Activated T-helper 2 cell treated with anti-CD3 and anti-CD28 coated beads, Interferon-gamma antibody, Interleukin-2, Interleukin-4, amounts not matched to agents 10 μg/mL and 5 μg/mL and 100 μg/mL, durations not matched to agents 14 hours and 24 hours and 36 hours (primary cell): Measurements from ENCODE around the gene ASB13. TPM values are rescaled to one million over a fixed set of nuclear protein-coding genes. Genes with fewer than 3 reads are reported as not detected.
"Not testable (repeated sequence)": the region's sequence is repeated elsewhere in the genome, so short reads cannot be mapped to it uniquely, and the experiment has no call there.

Experiments
- DNase-seq: peaks from one replicate; pipeline ENCODE4 v3.0.0; 2021; ENCODE audit warnings: low spot score
- H3K27ac Mint-ChIP-seq: one replicate; pipeline ENCODE4 v1.8.0; 2021; ENCODE audit warnings: mixed read lengths
- H3K27me3 Mint-ChIP-seq: one replicate; pipeline ENCODE4 v1.8.0; 2021; ENCODE audit warnings: low read depth, mixed read lengths
- H3K36me3 Mint-ChIP-seq: one replicate; pipeline ENCODE4 v1.8.0; 2021; ENCODE audit warnings: low read depth, mixed read lengths
- H3K4me1 Mint-ChIP-seq: one replicate; pipeline ENCODE4 v1.8.0; 2021; ENCODE audit warnings: low read depth, mixed read lengths
- H3K4me3 Mint-ChIP-seq: one replicate; pipeline ENCODE4 v1.8.0; 2021; ENCODE audit warnings: low read depth, mild to moderate bottlenecking, moderate library complexity, mixed read lengths
- H3K9me3 Mint-ChIP-seq: one replicate; pipeline ENCODE4 v1.8.0; 2021; ENCODE audit warnings: mixed read lengths
- intact Hi-C: fragments of 100-400 bp; cut with micrococcal nuclease; formaldehyde crosslinking; loops from one replicate; pipeline ENCODE4 v1.15.1; 2023
- total RNA-seq: library from RNA; stranded (reverse); gene quantifications from 2 replicates; pipeline ENCODE4 v1.2.3, GENCODE V29; 2022

Gene ASB13
- total RNA-seq, 1 donor from 2014 or later: 15.2 TPM

- intact Hi-C loops: loop anchor here (1.0 to 10.0 kb wide), 4 partner anchors 74 to 808 kb away; no protein-coding TSS in a partner anchor
- Mint-ChIP-seq H3K4me1 (peaks cover 8% of the 10 kb centered on the region), H3K36me3 (no peaks in the 10 kb centered on the region)
Observed at GRCh38 chr10:5623081-5623748, 43.2 kb downstream of the ASB13 start.

DNA sequence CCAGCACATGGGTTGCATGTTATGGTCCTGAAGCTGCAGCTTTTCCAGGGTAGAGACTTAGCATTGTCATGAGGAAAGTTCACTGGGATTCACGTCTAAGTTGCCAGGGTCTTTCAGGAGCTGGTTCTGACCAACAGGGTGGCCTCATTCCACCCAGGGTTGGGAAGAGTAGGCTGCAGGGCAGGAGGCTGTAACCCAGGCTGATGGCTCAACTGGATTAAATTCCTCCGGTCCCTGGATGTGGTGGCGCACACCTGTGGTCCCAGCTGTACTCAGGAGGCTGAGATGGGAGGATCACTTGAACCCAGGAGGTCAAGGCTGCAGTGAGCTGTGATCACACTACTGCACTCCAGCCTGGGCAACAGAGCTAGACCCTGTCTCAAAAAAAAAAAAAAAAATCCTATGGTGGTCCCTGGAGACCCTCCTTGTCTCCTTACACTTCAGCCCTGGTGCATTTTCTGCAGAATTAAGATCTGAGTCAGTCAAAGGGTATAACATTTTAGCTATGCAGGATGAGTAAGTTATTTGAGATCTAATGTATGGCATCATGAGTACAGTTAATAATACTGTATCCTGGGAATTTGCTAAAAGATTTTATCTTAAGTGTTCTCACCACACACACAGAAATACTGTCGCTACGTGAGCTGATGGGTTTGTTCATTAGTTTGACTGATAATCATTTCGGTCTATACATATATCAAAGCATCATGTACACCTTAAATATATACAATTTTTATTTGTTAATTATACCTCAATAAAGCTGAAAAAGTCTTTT, 44.0 kb downstream of the ASB13 start:
- intact Hi-C loops: loop anchor here (2.0 to 10.0 kb wide), 3 partner anchors 74 to 808 kb away; no protein-coding TSS in a partner anchor
- H3K36me3 Mint-ChIP-seq: no peaks in the 10 kb centered on the region
- H3K4me1 Mint-ChIP-seq: peaks cover 6% of the 10 kb centered on the region
- no peak overlapping the region for H3K27ac Mint-ChIP-seq
- DNase-seq: no peak
- peaks cover 4% of the 10 kb centered on the region for H3K27me3 Mint-ChIP-seq
- H3K4me3 Mint-ChIP-seq: no peak overlapping the region
- H3K9me3 Mint-ChIP-seq: no peaks in the 10 kb centered on the region

More at GRCh38 chr10:5623081-5623748, 43.2 kb downstream of the ASB13 start:
- DNase-seq: peak; percentile 73
- Mint-ChIP-seq H3K27me3 (peaks cover 2% of the 10 kb centered on the region), H3K9me3 (no peaks in the 10 kb centered on the region), H3K4me3 (no peak overlapping the region), H3K27ac (no peak overlapping the region)

DNA sequence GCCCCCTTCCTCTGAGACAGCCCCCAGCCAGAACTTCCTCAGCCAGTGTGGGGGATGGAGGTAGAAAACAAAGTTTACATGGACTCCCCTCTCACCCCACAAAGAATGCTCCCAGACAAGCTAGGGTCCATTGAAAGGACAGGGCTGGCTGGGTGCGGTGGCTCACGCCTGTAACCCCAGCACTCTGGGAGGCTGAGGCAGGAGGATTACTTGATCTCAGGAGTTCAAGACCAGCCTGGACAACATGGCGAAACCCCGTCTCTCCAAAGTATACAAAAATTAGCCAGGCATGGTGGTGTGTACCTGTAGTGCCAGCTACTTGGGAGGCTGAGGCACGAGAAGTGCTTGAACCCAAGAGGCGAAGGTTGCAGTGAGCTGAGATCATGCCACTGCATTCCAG, 45.0 kb downstream of the ASB13 start:
- not testable (repeated sequence) for H3K36me3 Mint-ChIP-seq, H3K9me3 Mint-ChIP-seq, DNase-seq, H3K27ac Mint-ChIP-seq, H3K27me3 Mint-ChIP-seq, H3K4me1 Mint-ChIP-seq, H3K4me3 Mint-ChIP-seq
- intact Hi-C loops: loop anchor here (10.0 kb wide), 2 partner anchors 777 to 807 kb away; no protein-coding TSS in a partner anchor

GRCh38 chr10:5620966-5621365, 45.4 kb downstream of the ASB13 start:
- no peaks in the 10 kb centered on the region for H3K9me3 Mint-ChIP-seq
- H3K27me3 Mint-ChIP-seq: peaks cover 4% of the 10 kb centered on the region
- H3K4me1 Mint-ChIP-seq: peaks cover 3% of the 10 kb centered on the region
- intact Hi-C loops: loop anchor here (10.0 kb wide), 2 partner anchors 776 to 806 kb away; no protein-coding TSS in a partner anchor
- no peak overlapping the region for H3K27ac Mint-ChIP-seq
- H3K36me3 Mint-ChIP-seq: no peaks in the 10 kb centered on the region
- no peak for DNase-seq
- no peak overlapping the region for H3K4me3 Mint-ChIP-seq

DNA sequence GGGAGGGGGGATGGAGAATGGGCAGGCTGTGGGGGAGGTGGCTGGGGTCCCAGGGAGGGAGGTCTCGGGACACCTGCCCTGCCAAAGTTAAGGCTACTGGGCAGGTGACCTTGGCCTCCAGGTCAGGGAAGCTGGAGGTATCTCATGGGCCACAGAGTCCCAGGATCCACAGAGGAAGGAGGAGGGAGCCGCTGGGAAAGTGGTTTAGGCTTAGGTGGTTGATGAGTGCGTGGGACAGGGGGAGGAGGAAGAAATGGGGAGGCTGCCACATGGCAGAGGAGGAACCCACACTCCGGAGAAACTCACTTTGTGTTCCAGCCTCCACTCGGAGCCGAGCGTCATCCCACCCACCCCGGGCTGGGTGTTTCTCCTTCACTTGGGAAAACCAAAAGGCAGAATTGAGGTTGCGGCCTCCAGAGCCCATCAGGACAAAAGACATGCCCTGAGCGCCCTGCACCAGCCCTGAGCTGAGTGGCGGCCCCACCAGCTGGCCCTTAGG, 46.1 kb downstream of the ASB13 start:
- DNase-seq: no peak
- no peak overlapping the region for H3K4me3 Mint-ChIP-seq
- H3K27ac Mint-ChIP-seq: no peak overlapping the region
- H3K4me1 Mint-ChIP-seq: peaks cover 3% of the 10 kb centered on the region
- H3K27me3 Mint-ChIP-seq: peaks cover 4% of the 10 kb centered on the region
- H3K9me3 Mint-ChIP-seq: no peaks in the 10 kb centered on the region
- no peaks in the 10 kb centered on the region for H3K36me3 Mint-ChIP-seq
- intact Hi-C loops: loop anchor here (10.0 kb wide), 2 partner anchors 775 to 805 kb away; no protein-coding TSS in a partner anchor

DNA sequence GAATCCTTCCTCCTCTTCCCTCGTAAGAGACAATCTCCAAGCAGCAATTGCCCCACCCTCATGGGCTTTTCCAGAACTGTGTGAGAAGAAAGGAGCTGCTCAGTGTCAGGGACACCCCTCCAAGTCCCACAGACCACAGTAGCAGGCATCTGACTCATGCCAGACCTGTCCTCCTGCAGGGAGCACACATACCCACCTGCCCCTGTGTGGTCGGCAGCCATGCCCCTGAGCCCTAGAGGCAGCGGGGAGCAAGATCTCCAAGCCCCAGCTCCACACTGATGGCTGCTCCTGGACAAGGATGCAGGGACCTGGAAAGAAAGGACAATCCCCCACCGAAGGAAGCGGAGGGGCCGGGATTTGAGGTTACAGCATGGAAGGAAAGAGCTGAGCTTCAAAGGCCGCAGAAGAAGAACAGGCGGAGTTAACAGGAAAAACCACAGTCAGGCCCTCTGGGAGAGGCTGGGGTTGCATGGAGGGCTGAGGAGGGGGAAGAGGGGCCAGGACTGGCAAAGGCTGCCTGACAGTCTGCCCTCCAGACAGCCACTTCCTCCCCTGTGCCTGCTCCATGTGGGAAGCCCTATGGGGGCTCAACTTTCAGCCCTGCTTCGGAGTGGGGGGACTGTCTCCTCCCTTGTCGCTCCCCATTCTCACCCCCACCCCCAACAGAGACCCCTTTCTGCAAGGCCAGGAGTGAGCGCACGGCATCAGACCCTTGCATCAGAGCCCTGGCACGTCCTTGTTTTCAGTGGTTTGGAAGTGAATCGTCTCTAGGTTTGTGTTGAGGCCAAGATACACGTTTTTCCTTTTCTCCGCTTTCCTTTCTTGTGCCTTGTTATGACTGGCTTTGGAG, 46.8 kb downstream of the ASB13 start:
- DNase-seq: no peak
- peaks cover 5% of the 10 kb centered on the region for H3K27me3 Mint-ChIP-seq
- peaks cover 3% of the 10 kb centered on the region for H3K4me1 Mint-ChIP-seq
- no peaks in the 10 kb centered on the region for H3K36me3 Mint-ChIP-seq
- no peaks in the 10 kb centered on the region for H3K9me3 Mint-ChIP-seq
- intact Hi-C loops: loop anchor here (10.0 kb wide), 2 partner anchors 775 to 805 kb away; no protein-coding TSS in a partner anchor
- H3K4me3 Mint-ChIP-seq: no peak overlapping the region
- H3K27ac Mint-ChIP-seq: no peak overlapping the region

GRCh38 chr10:5618829-5619228, 47.6 kb downstream of the ASB13 start:
- Mint-ChIP-seq H3K4me1 (peaks cover 3% of the 10 kb centered on the region), H3K27me3 (peaks cover 5% of the 10 kb centered on the region), H3K4me3 (no peak overlapping the region), H3K27ac (no peak overlapping the region), H3K36me3 (no peaks in the 10 kb centered on the region), H3K9me3 (no peaks in the 10 kb centered on the region)
- no peak for DNase-seq
- intact Hi-C loops: no loop called here

DNA sequence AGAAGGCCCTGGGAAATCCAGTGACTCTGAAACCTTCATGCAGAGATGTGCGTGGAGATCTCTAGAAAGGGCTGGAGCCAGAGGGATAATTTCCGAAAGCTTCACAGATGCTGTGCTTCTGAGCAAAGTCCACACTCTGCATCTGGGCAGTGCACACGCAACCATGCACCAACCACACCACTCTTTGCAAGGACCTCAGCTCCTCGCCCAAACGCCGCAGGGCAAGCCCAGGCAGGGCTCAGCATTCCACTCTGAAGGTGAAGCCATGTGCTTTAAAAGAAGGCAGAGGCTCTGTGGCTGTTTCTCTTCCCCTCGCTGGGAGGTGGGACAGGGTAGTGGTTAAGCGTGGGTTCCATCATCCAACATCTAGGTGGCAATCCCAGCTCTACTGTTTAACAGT, 48.4 kb downstream of the ASB13 start:
- Mint-ChIP-seq H3K27me3 (peaks cover 5% of the 10 kb centered on the region), H3K9me3 (no peaks in the 10 kb centered on the region), H3K4me1 (peaks cover under 1% of the 10 kb centered on the region), H3K36me3 (no peaks in the 10 kb centered on the region), H3K4me3 (no peak overlapping the region), H3K27ac (no peak overlapping the region)
- intact Hi-C loops: no loop called here
- DNase-seq: no peak

GRCh38 chr10:5617521-5617920, 48.9 kb downstream of the ASB13 start:
- no peak overlapping the region for H3K27ac Mint-ChIP-seq
- DNase-seq: no peak
- H3K36me3 Mint-ChIP-seq: no peaks in the 10 kb centered on the region
- H3K4me3 Mint-ChIP-seq: no peak overlapping the region
- H3K9me3 Mint-ChIP-seq: no peaks in the 10 kb centered on the region
- intact Hi-C loops: no loop called here
- H3K27me3 Mint-ChIP-seq: peaks cover 5% of the 10 kb centered on the region
- no peaks in the 10 kb centered on the region for H3K4me1 Mint-ChIP-seq

- Mint-ChIP-seq H3K4me3 (no peak overlapping the region), H3K9me3 (no peaks in the 10 kb centered on the region), H3K4me1 (no peaks in the 10 kb centered on the region), H3K27ac (no peak overlapping the region), H3K27me3 (peaks cover 5% of the 10 kb centered on the region), H3K36me3 (no peaks in the 10 kb centered on the region)
- DNase-seq: no peak
- intact Hi-C loops: no loop called here
Observed at GRCh38 chr10:5616836-5617235, 49.6 kb downstream of the ASB13 start.

DNA sequence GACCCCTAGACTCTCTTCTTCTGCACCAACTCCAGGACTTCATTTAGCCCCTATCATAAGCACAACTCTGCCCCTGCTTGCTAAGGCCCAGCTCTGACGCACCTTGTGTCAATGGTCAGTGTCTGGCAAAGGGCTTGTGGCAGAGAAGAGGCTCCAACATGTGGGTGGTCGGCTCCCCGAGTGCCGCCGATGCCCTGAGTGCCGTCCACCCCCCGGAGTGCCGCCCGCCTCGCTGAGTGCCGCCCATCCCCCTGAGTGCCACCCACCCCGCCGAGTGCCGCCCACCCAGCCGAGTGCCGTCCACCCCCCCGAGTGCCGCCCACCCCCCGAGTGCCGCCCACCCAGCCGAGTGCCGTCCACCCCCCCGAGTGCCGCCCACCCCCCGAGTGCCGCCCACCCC, 50.3 kb downstream of the ASB13 start:
- DNase-seq: no peak
- no peak overlapping the region for H3K27ac Mint-ChIP-seq
- peaks cover 5% of the 10 kb centered on the region for H3K27me3 Mint-ChIP-seq
- no peaks in the 10 kb centered on the region for H3K4me1 Mint-ChIP-seq
- H3K4me3 Mint-ChIP-seq: no peak overlapping the region
- intact Hi-C loops: no loop called here
- H3K36me3 Mint-ChIP-seq: no peaks in the 10 kb centered on the region
- no peaks in the 10 kb centered on the region for H3K9me3 Mint-ChIP-seq

GRCh38 chr10:5615316-5615715, 51.1 kb downstream of the ASB13 start:
- no peak for DNase-seq
- no peaks in the 10 kb centered on the region for H3K4me1 Mint-ChIP-seq
- H3K4me3 Mint-ChIP-seq: no peak overlapping the region
- intact Hi-C loops: no loop called here
- H3K27ac Mint-ChIP-seq: no peak overlapping the region
- H3K27me3 Mint-ChIP-seq: peaks cover 4% of the 10 kb centered on the region
- H3K9me3 Mint-ChIP-seq: no peaks in the 10 kb centered on the region
- no peaks in the 10 kb centered on the region for H3K36me3 Mint-ChIP-seq
